Liver (tissue), 3 donors: ENCODE data around the gene SAC3D1.

Experiments used
- EGR1 ChIP-seq, 2 donors: IDR thresholded peaks; 2 replicates each; pipeline ENCODE4 v1.6.1; 2016 to 2018; ENCODE audit warnings: antibody characterized with exemption in 2 of 2, low read depth in 2 of 2
- TAF1 ChIP-seq: conservative IDR thresholded peaks from 2 replicates; pipeline ENCODE4 v1.6.1; 2016; ENCODE audit warnings: antibody characterized with exemption, mild to moderate bottlenecking
- TF ChIP-seq, protein P1 (sequence below): fragments of 150-350 bp; IDR thresholded peaks from 2 replicates; pipeline ENCODE4 v1.5.1; 2017; ENCODE audit warnings: improper control_type of control experiment, low read depth, low read length; ENCODE audit not compliant: missing input control
- TF ChIP-seq, protein P2 (sequence below): IDR thresholded peaks from 2 replicates; pipeline ENCODE4 v1.6.1; 2016; ENCODE audit warnings: antibody characterized with exemption
- TF ChIP-seq, protein P3 (sequence below): IDR thresholded peaks from 2 replicates; pipeline ENCODE4 v1.6.1; 2016; ENCODE audit warnings: antibody characterized with exemption
- TF ChIP-seq, protein P4 (sequence below): IDR thresholded peaks from 2 replicates; pipeline ENCODE4 v1.6.1; 2016; ENCODE audit warnings: antibody characterized with exemption
- donor health status: healthy.
- donor health status: healthy.

DNA sequence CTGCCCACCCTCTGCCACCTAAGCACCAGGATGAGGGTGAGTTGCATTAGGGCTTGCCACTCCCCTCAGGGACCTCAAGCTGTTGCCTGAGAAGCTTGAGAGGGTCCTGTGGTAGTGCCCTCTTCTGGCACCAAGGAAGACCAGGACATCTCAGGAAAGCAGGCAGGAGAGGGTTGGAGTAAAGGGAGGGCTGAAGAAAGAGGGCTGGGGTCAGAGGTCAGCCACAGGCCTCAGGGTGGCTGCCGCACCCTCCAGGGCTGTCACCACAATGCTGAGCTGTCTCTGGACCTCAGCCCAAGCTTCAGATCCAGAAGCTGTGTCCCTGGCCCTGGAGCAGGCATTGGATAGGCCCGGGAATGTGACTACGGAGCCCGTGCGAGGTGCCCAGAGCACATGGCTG, 4.1 kb downstream of the SAC3D1 start:
- TF ChIP-seq, protein P1, sequence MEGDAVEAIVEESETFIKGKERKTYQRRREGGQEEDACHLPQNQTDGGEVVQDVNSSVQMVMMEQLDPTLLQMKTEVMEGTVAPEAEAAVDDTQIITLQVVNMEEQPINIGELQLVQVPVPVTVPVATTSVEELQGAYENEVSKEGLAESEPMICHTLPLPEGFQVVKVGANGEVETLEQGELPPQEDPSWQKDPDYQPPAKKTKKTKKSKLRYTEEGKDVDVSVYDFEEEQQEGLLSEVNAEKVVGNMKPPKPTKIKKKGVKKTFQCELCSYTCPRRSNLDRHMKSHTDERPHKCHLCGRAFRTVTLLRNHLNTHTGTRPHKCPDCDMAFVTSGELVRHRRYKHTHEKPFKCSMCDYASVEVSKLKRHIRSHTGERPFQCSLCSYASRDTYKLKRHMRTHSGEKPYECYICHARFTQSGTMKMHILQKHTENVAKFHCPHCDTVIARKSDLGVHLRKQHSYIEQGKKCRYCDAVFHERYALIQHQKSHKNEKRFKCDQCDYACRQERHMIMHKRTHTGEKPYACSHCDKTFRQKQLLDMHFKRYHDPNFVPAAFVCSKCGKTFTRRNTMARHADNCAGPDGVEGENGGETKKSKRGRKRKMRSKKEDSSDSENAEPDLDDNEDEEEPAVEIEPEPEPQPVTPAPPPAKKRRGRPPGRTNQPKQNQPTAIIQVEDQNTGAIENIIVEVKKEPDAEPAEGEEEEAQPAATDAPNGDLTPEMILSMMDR: no peak
- TF ChIP-seq, protein P2, sequence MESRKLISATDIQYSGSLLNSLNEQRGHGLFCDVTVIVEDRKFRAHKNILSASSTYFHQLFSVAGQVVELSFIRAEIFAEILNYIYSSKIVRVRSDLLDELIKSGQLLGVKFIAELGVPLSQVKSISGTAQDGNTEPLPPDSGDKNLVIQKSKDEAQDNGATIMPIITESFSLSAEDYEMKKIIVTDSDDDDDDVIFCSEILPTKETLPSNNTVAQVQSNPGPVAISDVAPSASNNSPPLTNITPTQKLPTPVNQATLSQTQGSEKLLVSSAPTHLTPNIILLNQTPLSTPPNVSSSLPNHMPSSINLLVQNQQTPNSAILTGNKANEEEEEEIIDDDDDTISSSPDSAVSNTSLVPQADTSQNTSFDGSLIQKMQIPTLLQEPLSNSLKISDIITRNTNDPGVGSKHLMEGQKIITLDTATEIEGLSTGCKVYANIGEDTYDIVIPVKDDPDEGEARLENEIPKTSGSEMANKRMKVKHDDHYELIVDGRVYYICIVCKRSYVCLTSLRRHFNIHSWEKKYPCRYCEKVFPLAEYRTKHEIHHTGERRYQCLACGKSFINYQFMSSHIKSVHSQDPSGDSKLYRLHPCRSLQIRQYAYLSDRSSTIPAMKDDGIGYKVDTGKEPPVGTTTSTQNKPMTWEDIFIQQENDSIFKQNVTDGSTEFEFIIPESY: no peak
- TF ChIP-seq EGR1 (IDR thresholded peaks at IDR 0.05; ENCODE audit: low read depth in 2 of 2): no peak
- TF ChIP-seq, protein P3, sequence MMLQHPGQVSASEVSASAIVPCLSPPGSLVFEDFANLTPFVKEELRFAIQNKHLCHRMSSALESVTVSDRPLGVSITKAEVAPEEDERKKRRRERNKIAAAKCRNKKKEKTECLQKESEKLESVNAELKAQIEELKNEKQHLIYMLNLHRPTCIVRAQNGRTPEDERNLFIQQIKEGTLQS: no peak
- TF ChIP-seq, protein P4, sequence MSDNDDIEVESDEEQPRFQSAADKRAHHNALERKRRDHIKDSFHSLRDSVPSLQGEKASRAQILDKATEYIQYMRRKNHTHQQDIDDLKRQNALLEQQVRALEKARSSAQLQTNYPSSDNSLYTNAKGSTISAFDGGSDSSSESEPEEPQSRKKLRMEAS: no peak
- TF ChIP-seq TAF1: no peak
